ENCODE measurements around the gene BEST4.
"Not testable (repeated sequence)": the region's sequence is repeated elsewhere in the genome, so short reads cannot be mapped to it uniquely, and the experiment has no call there.

BEST4 gene

GRCh38 chr1:44820328-44821239 is 32.6 kb upstream of the BEST4 start:
- FAIRE-seq (no peak), DNase-seq (ENCODE audit: extremely low spot score, insufficient read length, low read depth) (no peak)

- DNase-seq (ENCODE audit: extremely low spot score, insufficient read length, low read depth) (peak; percentile 78), FAIRE-seq (peak; percentile 98)
Measured at GRCh38 chr1:44819608-44820327, 31.8 kb upstream of the BEST4 start.

GRCh38 chr1:44819196-44819607 is 31.2 kb upstream of the BEST4 start:
- no peak for FAIRE-seq
- DNase-seq (ENCODE audit: extremely low spot score, insufficient read length, low read depth) = no peak

- FAIRE-seq (no peak), DNase-seq (ENCODE audit: extremely low spot score, insufficient read length, low read depth) (no peak)
Measured at GRCh38 chr1:44817771-44818495, 30.0 kb upstream of the BEST4 start.

- FAIRE-seq (no peak), DNase-seq (ENCODE audit: extremely low spot score, insufficient read length, low read depth) (no peak)
Measured at GRCh38 chr1:44817307-44817706, 29.3 kb upstream of the BEST4 start.

- not testable (repeated sequence) for FAIRE-seq; DNase-seq (ENCODE audit: extremely low spot score, insufficient read length, low read depth)
Measured at GRCh38 chr1:44815926-44816325, 28.0 kb upstream of the BEST4 start.

- no peak for DNase-seq (ENCODE audit: extremely low spot score, insufficient read length, low read depth)
- no peak for FAIRE-seq
Measured at GRCh38 chr1:44812822-44813543, 25.0 kb upstream of the BEST4 start.

- FAIRE-seq = no peak
- no peak for DNase-seq (ENCODE audit: extremely low spot score, insufficient read length, low read depth)
Measured at GRCh38 chr1:44811234-44811633, 23.3 kb upstream of the BEST4 start.

- not testable (repeated sequence) for FAIRE-seq; DNase-seq (ENCODE audit: extremely low spot score, insufficient read length, low read depth)
Measured at GRCh38 chr1:44810762-44811105, 22.8 kb upstream of the BEST4 start.

- peak; percentile 65 for FAIRE-seq
- DNase-seq (ENCODE audit: extremely low spot score, insufficient read length, low read depth) = no peak
Measured at GRCh38 chr1:44810101-44810761, 22.3 kb upstream of the BEST4 start.

GRCh38 chr1:44808938-44809917 is 21.3 kb upstream of the BEST4 start:
- DNase-seq (ENCODE audit: extremely low spot score, insufficient read length, low read depth) (peak; percentile 64), FAIRE-seq (peak; percentile 99)

- FAIRE-seq (no peak), DNase-seq (ENCODE audit: extremely low spot score, insufficient read length, low read depth) (no peak)
Measured at GRCh38 chr1:44808063-44808937, 20.3 kb upstream of the BEST4 start, which contains the start of gene BTBD19. TSS of gene BTBD19 (plus strand) at chr1:44808523. CDS start at chr1:44808821, 298 bp downstream.

- DNase-seq (ENCODE audit: extremely low spot score, insufficient read length, low read depth) = no peak
- FAIRE-seq = peak; percentile 92
Measured at GRCh38 chr1:44807364-44808062, 19.5 kb upstream of the BEST4 start.

GRCh38 chr1:44806704-44807363 is 18.9 kb upstream of the BEST4 start, which contains the start of gene DYNLT4:
TSS of gene DYNLT4 (minus strand) at chr1:44807351. CDS start at chr1:44806668, 683 bp downstream.
- no peak for FAIRE-seq
- no peak for DNase-seq (ENCODE audit: extremely low spot score, insufficient read length, low read depth)

- no peak for DNase-seq (ENCODE audit: extremely low spot score, insufficient read length, low read depth)
- no peak for FAIRE-seq
Measured at GRCh38 chr1:44806025-44806703, 18.2 kb upstream of the BEST4 start.

All from GM18507 (cell line).